Measurements from ENCODE around the gene ZNF423. TPM values are rescaled to one million over a fixed set of nuclear protein-coding genes. Genes with fewer than 3 reads are reported as not detected.

The ZNF423 gene
- total RNA-seq, 1 experiment from 2014 or later: 0.20 TPM

- DNase-seq (ENCODE audit: low read depth): no peak
Measured at GRCh38 chr16:49494891-49495566, 360.9 kb downstream of the ZNF423 start.

- DNase-seq (ENCODE audit: low read depth): no peak
Measured at GRCh38 chr16:49494474-49494873, 361.4 kb downstream of the ZNF423 start.

GRCh38 chr16:49493836-49494235, 362.1 kb downstream of the ZNF423 start:
- no peak for DNase-seq (ENCODE audit: low read depth)

- DNase-seq (ENCODE audit: low read depth): no peak
Measured at GRCh38 chr16:49492896-49493626, 362.9 kb downstream of the ZNF423 start.

GRCh38 chr16:49491771-49492761, 363.8 kb downstream of the ZNF423 start:
- no peak for DNase-seq (ENCODE audit: low read depth)

- no peak for DNase-seq (ENCODE audit: low read depth)
Measured at GRCh38 chr16:49491106-49491670, 364.7 kb downstream of the ZNF423 start.

- DNase-seq (ENCODE audit: low read depth): no peak
Measured at GRCh38 chr16:49490321-49490705, 365.6 kb downstream of the ZNF423 start.

- no peak for DNase-seq (ENCODE audit: low read depth)
Measured at GRCh38 chr16:49489686-49490320, 366.1 kb downstream of the ZNF423 start.

GRCh38 chr16:49488740-49489525, 367.0 kb downstream of the ZNF423 start:
- no peak for DNase-seq (ENCODE audit: low read depth)

GRCh38 chr16:49488336-49488735, 367.6 kb downstream of the ZNF423 start:
- no peak for DNase-seq (ENCODE audit: low read depth)

GRCh38 chr16:49487746-49488145, 368.2 kb downstream of the ZNF423 start:
- DNase-seq (ENCODE audit: low read depth): no peak

GRCh38 chr16:49486400-49486799, 369.5 kb downstream of the ZNF423 start:
- DNase-seq (ENCODE audit: low read depth): no peak

- no peak for DNase-seq (ENCODE audit: low read depth)
Measured at GRCh38 chr16:49485663-49486062, 370.2 kb downstream of the ZNF423 start.

GRCh38 chr16:49484936-49485335, 371.0 kb downstream of the ZNF423 start:
- no peak for DNase-seq (ENCODE audit: low read depth)

- no peak for DNase-seq (ENCODE audit: low read depth)
Measured at GRCh38 chr16:49484451-49484849, 371.5 kb downstream of the ZNF423 start.

GRCh38 chr16:49483651-49484450, 372.1 kb downstream of the ZNF423 start:
- no peak for DNase-seq (ENCODE audit: low read depth)

- DNase-seq (ENCODE audit: low read depth): no peak
Measured at GRCh38 chr16:49483251-49483650, 372.7 kb downstream of the ZNF423 start.

- no peak for DNase-seq (ENCODE audit: low read depth)
Measured at GRCh38 chr16:49482690-49483089, 373.2 kb downstream of the ZNF423 start.

GRCh38 chr16:49478616-49479015, 377.3 kb downstream of the ZNF423 start:
- DNase-seq (ENCODE audit: low read depth): no peak

- DNase-seq (ENCODE audit: low read depth): no peak
Measured at GRCh38 chr16:49478107-49478506, 377.8 kb downstream of the ZNF423 start.

Data from M059J (cell line).